Measurements from ENCODE around the gene GALR1.

GRCh38 chr18:77234504-77235365, 14.9 kb upstream of the GALR1 start:
- TF ChIP-seq CTCF (IDR thresholded peaks at IDR 0.05; ENCODE audit: low read length) (no peak), EZH2 (optimal IDR thresholded peaks at IDR 0.05; ENCODE audit: low read depth, low read length) (no peak)
